HG03108 (cell line): ENCODE data around the gene MEGF11.

Source experiments
- ATAC-seq: cut with Tn5 transposase; IDR thresholded peaks from one replicate; pipeline ENCODE4 v1.9.1; 2021; ENCODE audit warnings: moderate library complexity; ENCODE audit not compliant: unreplicated experiment

MEGF11 gene

GRCh38 chr15:65910341-65910740 is 343.2 kb downstream of the MEGF11 start:
- ATAC-seq: no peak

- no peak for ATAC-seq
Observed at GRCh38 chr15:65909831-65910230, 343.7 kb downstream of the MEGF11 start.

GRCh38 chr15:65908876-65909275 is 344.7 kb downstream of the MEGF11 start:
- no peak for ATAC-seq

DNA sequence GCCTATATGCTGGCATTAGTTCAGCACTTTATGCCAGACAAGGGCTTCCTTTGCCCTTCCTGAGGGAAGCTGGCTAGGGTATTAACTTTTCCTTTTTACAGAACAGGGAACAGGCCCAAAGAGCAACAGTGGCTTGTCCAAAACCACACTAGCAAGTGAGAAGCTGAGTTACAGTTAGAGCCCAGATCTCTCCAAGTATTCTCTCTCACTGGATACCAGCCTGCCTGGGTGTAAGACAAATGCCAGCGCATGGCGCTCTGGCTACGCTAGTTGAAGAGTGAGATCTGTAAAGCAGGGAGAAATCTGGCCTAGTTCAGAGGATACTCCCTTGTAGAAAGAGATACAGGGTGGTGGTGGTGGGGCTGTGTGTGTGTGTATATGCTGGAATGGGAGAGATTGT is 345.9 kb downstream of the MEGF11 start:
- no peak for ATAC-seq

GRCh38 chr15:65906396-65906795 is 347.2 kb downstream of the MEGF11 start:
- ATAC-seq: no peak

DNA sequence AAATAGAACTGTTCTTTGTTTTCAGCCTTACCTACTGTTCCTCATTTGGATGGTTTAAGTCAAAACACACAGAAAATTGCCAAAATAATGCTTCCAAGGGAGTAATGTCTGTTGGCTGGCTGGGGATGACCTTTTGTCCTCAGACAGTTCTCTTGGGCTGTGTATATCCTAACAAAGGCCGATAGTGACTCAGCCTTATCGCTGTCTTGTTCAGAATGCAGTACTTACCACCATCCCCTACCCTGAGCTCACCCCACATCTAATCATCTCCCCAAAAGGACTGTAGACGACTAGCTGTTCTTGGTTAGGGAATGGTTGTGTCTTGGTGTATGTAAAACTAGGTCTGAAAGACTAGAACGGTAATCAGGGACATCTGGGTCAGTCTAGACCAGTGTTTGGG is 349.2 kb downstream of the MEGF11 start:
- no peak for ATAC-seq

DNA sequence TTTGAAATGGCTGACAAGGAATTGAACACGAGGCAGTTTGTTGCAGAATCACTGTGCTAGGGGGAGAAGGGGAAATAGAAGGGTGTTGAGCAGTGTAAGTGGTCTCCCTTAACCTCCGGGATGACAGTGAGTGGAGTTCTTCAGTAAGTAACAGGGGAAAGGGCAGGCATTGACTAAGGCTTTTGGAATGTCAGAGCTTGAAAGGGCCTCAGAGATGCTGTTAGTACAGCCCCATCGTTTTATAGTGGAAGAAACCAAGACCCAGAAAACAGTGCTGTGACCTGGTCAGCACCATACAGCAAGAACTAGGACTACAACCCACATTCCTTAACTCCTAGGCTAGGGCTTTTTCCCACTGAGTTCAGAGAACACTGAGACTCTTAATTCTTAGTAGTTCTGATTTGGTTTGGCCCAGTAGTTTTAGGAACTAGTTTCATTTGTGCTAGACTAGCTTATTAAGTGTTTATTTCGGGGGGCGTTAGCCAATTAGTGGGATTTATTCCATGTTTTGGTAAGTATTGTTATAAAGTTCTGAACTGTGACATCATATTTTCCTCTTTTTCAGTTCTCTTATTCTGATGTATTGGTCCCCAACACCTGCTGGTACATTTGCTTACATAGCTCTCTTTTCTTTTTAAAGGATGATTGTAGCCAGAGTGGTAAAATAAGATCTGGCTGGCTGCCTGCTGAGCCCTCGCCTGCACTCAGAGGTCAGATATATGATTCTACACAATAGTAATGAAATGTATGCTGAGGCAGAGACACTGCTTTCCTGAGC is 350.1 kb downstream of the MEGF11 start:
- no peak for ATAC-seq

DNA sequence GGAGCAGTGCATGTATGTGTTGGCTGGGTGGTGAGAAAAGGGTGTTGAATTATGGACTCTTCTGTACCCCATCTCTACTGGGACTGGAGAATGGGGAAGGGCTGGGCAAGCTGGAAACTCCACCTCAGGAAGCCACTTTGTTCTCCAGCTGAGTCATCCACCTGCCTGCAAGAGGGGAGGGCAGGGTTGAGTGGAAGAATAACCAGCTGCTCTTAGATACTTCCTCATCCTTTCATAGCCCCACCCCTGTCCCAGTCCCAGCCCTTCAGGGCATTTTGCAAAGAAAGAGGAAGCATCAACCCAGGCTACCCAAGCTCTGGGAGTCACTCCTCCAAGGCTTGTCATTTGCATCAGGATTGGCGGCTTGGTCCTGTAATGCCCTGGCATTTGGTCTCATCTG is 351.2 kb downstream of the MEGF11 start:
- peak; percentile 84 for ATAC-seq

- no peak for ATAC-seq
Observed at GRCh38 chr15:65901836-65902235, 351.7 kb downstream of the MEGF11 start.

DNA sequence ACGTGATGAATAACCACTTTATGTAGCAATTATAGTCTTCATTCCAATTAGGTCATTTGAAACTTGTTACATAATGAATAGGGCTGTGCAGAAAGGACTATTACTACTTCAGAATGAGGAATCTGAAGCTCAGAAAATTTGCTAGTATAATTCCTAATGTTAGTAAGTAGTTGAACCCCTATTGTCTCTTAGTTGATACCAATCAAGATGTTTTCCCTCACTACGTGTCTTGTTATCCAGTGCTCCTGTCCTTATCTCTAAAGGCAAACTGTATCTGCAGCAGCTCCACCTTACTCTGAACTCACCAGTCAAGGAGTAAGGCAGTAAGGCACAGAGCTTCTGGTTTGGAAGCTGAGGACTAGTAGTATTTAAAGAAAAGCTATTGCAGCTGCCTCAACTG is 352.2 kb downstream of the MEGF11 start:
- ATAC-seq: no peak

DNA sequence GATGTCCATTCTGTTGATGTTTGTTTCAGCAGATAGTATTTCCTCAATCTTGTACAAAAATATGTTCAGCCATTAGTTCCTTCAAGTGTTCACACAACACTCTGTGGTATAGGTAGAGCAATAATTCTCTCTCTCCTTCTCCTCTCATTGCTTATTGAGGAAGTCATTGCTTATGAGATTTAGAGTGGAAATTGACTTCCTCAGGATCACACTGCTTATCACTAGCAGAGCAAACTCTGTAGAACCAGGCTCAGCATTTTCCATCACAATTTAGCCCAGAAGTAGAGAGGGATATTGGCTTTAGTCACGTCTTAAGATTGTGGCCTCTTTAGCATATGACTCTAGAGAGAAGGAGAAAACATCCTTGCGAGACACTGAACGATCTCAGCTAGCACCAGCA is 353.1 kb downstream of the MEGF11 start:
- no peak for ATAC-seq

DNA sequence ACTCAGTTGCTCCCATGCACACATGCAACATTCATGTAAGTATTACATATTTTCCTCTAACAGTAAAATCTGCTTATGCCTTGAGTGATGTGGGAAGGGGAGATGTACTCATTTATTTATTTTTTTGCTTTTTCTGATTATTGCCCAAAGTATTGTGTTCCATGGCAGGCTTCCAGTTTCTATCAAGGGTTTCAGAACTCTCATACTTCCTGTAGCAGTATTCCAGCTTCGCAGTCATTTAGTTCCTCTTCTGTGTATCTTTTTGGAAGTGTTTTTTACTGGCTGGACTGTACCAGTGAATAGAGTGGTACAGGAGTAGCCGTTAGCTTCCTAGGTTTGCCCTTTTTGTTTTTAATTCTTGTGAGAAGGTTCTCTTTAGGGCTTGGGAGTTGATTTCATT is 357.3 kb downstream of the MEGF11 start:
- no peak for ATAC-seq

- no peak for ATAC-seq
Observed at GRCh38 chr15:65893060-65893459, 360.5 kb downstream of the MEGF11 start.

DNA sequence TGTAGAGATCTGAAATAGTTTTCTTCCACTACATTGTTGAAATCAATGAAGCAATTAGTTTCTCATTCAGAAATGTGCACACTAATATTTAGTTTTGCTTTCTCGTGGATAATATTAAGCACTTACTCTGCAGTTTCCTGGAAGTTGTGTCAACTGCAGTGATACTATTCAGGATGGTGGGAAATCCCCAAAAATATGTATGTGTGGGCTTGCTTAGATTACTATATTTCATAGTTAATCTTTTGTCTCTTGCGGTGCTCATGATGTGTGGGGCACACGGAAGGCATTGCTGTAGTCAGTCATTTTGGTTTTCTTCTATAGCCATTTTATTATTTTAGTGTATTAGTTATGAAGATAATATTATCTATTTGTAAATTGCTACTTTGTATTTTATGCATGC is 364.6 kb downstream of the MEGF11 start:
- ATAC-seq: no peak

DNA sequence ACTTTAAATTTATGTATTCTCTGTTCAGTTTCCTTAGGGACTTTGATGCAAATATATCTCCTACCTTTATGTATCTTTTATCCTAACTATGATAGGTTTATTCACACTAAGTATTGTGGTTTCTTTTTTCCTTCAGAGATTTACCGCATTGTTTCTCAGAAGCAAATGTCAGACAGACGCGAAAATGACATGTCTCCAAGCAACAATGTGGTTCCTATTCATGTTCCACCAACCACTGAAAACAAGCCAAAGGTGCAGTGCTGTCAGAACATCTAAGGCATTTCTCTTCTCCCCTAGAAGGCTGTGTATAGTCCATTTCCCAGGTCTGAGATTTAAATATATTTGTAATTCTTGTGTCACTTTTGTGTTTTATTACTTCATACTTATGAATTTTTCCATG is 366.0 kb downstream of the MEGF11 start:
- no peak for ATAC-seq

GRCh38 chr15:65885668-65886218 is 367.8 kb downstream of the MEGF11 start:
- no peak for ATAC-seq

DNA sequence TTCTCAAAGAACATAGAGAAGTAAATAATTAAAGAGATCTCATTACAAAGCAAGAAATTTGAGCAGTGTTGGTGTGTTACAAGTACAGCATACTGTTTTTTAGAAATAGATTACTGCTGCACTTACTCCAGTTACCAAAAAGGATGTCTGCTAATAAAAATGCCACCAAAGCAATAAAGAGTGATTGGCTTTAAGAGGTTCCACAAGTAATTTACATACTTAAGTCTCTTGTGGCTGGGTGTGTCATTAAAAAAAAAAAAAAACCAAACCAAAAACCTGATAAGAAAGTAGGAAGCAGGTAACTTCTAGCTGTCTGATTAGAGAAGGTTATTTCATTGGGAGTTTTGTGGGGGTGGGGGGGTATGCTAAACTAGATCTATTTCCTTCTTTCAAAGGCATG is 369.0 kb downstream of the MEGF11 start:
- ATAC-seq: no peak

DNA sequence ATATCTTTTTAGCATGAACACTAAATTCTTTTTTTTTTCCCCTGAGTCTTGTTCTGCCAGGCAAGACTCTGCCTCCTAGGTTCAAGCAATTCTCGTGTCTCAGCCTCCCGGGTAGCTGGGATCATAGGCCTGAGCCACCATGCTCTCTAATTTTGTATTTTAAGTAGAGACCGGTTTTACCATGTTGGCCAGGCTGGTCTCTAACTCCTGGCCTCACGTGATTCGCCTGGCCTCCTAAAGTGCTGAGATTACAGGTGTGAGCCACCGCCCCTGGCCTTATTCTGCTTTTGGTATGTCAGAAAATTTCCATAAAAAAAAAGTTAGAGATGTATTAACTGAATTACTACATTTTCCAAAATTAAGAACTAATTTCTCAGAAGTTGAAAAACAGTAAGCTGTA is 370.0 kb downstream of the MEGF11 start:
- ATAC-seq: no peak

DNA sequence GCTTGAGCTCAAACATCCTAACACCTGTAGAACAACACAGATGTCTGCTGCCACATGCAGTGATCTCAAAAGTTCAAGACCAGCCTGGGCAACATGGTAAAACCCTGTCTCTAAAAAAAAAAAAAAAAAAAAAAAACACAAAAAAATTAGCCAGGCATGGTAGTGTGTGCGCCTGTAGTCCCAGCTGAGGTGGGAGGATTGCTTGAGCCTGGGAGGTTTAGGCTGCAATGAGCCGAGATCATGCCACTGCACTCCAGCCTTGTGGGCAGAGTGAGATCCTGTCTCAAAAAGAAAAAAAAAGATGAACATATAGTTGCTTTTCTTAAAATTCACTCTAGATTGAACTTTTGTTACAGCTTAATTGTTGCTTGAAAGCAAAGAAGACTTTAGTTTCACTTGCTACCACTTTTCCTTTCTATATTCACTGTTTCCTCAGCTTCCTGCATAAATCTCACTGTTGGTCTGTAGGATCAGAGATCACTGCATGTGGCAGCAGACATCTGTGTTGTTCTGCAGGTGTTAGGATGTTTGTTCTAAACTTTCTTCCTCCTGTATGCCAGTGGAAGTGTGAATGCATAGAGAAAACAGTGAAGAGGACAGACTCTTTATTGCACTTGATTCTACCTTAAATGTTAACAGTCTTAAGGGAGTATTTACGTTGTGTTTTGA is 371.6 kb downstream of the MEGF11 start:
- ATAC-seq: no peak

- no peak for ATAC-seq
Observed at GRCh38 chr15:65877749-65878148, 375.8 kb downstream of the MEGF11 start.

GRCh38 chr15:65875458-65875857 is 378.1 kb downstream of the MEGF11 start:
- no peak for ATAC-seq

DNA sequence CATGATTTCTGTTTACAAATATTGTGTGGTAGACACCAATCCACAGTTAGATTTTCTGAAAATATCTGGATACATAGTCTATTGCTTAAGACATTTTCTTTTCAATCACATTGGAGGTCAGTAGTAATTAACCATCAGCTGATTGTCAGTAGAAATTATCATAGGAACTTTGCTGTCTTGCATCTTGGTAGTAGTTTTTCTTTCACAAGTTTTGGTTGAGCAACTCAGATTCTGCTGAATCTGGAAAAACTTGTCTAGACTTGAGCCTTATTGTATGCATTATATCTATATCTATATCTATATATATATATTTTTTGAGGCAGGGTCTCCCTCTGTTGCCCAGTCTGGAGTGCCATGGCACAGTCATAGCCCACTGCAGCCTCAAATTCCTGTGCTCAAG is 380.3 kb downstream of the MEGF11 start:
- ATAC-seq: no peak
